Ramos (cell line): ENCODE results near the gene DST.
"Not testable (repeated sequence)": the region's sequence is repeated elsewhere in the genome, so short reads cannot be mapped to it uniquely, and the experiment has no call there.

ENCODE experiments used
- in situ Hi-C: fragments of 300-500 bp; cut with MboI; formaldehyde crosslinking; loops from one replicate; pipeline ENCODE4 v1.14.3; 2022; ENCODE audit warnings: low sequenced_read_pairs; ENCODE audit not compliant: unreplicated experiment

The DST gene

GRCh38 chr6:56664029-56664428 lies 21.3 kb upstream of the DST start:
- in situ Hi-C loops, result no loop called here

GRCh38 chr6:56663344-56663743 lies 20.7 kb upstream of the DST start:
- in situ Hi-C loops, result no loop called here

GRCh38 chr6:56661338-56661737 lies 18.6 kb upstream of the DST start:
- in situ Hi-C loops, result not testable (repeated sequence)

GRCh38 chr6:56660381-56660730 lies 17.7 kb upstream of the DST start:
- in situ Hi-C loops, result no loop called here

DNA sequence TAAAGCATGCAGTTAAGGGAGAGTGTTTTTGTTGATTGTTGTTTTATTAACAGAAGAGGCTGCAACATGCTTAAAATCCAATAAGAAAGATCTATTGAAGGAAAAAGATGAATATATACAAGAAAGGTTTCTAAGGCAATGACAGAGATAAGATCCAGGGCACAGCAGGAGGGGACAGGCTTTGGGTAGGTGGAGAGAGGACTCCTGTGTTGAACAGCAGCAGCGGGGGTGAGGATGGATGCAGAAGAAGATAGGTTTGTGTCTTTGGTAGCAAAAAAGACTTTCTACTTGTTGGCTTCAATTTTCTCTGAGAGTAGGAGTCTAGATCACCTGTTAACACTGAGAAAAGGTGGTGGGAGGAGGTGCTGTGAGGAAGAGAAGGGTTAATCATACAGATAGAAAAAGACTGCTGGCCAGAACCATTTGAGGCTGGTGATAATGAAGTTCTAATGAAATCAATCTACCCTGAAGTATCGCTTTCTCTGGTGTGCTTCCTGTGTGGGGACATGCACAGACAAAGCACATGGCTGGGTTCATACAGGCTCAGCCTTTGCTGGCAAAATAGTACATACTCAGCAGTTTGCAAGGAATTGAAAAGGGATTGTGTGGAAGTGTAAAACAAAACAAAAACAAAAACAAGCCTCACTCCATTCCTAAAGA lies 17.2 kb upstream of the DST start:
- in situ Hi-C loops, result no loop called here

GRCh38 chr6:56658326-56658725 lies 15.6 kb upstream of the DST start:
- in situ Hi-C loops, result no loop called here

DNA sequence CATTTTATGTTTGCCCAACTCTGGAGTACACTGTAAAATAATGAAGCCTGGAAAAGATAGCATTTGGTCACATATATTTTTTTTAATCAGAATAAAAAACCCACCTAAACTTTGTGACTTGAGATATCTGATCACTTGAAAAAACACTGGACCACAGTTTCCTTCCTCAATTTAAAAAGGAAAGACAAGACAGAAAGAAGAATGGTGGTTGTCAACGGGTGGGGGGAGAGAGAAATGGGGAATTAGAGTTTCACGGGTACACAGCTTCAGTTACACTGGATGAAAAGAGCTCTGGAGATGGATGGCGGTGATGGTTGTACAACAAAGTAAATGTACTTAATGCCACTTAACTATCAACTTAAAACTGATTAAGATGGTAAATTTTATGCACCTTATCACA lies 14.7 kb upstream of the DST start:
- in situ Hi-C loops, result no loop called here

DNA sequence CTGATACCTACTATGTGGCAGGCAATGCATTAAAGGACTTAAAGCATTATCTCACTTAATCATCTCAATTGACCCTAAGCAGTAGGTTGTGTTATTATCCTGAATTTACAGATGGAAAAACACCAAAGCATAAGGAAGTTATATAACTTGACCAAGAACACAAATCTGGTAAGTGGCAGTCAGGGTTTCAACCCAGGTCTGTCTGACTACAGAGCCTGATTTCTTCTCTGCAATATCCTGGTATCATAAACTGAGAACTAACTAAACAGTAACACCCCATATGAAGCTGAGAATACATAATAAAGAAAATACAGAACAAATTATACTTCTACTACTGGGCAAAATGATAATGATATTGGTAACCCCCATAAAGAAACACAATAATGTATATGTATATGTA lies 13.8 kb upstream of the DST start:
- in situ Hi-C loops, result no loop called here

DNA sequence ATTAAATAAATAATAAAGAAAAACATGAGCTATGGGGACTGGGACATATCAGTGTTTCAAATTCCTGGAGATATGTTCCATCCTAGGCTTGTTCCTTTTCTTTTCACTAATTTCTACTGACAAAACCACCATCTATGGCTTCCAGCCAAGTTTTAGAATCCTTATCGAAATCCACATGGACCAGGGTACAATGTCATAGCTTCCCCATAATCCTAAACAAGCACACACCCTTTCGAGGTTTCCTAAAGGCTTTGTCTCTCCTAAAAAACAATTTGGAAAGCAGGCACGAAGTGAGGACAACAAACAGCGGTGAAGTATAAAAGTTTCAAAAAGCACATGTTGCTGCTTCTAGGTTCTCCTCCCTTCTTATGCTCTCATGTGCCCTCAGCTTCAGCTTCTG lies 13.3 kb upstream of the DST start:
- in situ Hi-C loops, result no loop called here

GRCh38 chr6:56655249-56655648 lies 12.6 kb upstream of the DST start:
- in situ Hi-C loops, result no loop called here

DNA sequence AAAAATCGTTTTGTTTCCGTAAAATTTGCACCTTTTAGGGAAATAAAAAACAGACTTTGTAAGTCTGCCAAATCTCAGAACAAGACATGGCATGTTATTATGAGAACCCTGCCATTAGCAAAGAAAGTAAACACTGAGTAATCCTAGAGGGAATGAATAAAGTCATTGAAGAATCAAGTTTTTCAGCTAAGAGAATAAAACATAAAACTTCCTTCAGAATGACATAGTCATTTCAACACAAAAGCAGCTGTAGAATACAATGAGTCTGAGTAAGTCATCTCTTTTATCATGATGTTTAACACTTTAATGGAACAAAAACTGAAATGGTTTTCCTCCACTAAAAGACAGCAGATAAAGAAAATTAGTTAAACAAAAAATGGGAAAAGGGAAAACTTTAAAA lies 10.3 kb upstream of the DST start:
- in situ Hi-C loops, result no loop called here

- in situ Hi-C loops, result no loop called here
Measured at GRCh38 chr6:56652231-56652630, 9.5 kb upstream of the DST start.

DNA sequence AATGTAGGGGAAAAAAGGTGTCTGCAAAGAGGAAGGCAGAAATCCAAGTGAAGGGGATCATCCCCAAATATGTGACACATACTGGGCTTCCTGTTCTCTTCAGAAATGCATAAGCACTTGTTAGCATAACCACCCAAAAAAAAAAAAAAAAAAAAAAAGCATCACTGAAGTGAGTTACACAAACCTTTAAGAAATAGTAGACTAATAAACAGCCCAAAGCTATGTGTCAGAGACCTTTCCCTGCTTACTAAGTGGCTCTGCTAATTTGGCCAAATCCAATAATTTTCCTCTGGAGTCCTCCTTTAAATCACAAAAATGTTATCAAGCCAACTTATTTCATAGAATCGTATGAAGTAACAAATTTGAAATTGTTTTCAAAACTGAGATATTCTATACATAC lies 7.5 kb upstream of the DST start:
- in situ Hi-C loops, result no loop called here

GRCh38 chr6:56649782-56650181 lies 7.1 kb upstream of the DST start:
- in situ Hi-C loops, result no loop called here

GRCh38 chr6:56649053-56649769 lies 6.5 kb upstream of the DST start:
- in situ Hi-C loops, result no loop called here

GRCh38 chr6:56647172-56647762 lies 4.6 kb upstream of the DST start:
- in situ Hi-C loops, result no loop called here

DNA sequence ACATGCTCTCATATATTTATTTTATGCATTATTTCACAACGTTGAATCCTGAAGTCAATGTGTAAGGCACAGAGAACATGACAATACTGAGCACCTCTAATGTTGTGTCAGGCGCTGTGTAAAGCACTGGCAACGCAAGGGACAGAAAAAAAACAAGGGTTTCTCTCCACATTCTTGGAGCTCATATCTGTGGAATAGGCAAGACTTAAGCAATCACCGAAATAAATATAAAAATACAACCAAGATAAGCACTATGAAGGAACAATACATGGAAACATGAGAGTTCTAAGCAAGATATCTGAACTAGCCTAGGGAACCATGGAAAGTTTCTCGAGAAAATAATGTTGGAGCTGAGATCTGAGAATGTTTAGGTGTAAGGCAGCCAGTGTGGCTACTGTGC lies 1.7 kb upstream of the DST start:
- in situ Hi-C loops, result no loop called here

- in situ Hi-C loops, result no loop called here
Measured at GRCh38 chr6:56643379-56644089, 845 bp upstream of the DST start.

- in situ Hi-C loops, result no loop called here
Measured at GRCh38 chr6:56640374-56640773, 2.3 kb downstream of the DST start.

- in situ Hi-C loops, result no loop called here
Measured at GRCh38 chr6:56638760-56639159, 3.9 kb downstream of the DST start.

DNA sequence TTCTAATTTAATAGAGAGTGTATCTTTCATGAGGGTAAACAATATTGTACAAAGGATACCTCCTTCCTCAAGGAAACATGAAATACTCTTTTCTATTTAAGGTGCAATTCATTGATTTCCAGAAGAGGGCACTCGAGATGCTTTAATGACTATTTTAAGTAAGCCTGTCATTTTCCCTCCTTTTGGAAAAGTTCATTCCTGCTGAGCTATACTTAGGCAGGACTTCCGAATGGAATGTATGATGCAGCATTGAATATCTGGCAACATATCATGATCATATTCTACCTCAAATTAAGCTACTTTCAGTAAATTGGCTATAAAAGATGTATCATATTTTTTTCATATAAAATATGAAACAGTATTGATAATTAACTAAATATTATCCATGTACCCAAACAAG lies 5.0 kb downstream of the DST start:
- in situ Hi-C loops, result no loop called here
